Measurements from ENCODE around the gene CLCN1.

GRCh38 chr7:143322760-143323633 lies 7.1 kb downstream of the CLCN1 start:
- TF ChIP-seq CTCF (IDR thresholded peaks at IDR 0.05) = no peak
- TF ChIP-seq EZH2 (IDR thresholded peaks at IDR 0.05) = no peak
